Measurements from ENCODE around the gene MRGPRX2.

Gene MRGPRX2

DNA sequence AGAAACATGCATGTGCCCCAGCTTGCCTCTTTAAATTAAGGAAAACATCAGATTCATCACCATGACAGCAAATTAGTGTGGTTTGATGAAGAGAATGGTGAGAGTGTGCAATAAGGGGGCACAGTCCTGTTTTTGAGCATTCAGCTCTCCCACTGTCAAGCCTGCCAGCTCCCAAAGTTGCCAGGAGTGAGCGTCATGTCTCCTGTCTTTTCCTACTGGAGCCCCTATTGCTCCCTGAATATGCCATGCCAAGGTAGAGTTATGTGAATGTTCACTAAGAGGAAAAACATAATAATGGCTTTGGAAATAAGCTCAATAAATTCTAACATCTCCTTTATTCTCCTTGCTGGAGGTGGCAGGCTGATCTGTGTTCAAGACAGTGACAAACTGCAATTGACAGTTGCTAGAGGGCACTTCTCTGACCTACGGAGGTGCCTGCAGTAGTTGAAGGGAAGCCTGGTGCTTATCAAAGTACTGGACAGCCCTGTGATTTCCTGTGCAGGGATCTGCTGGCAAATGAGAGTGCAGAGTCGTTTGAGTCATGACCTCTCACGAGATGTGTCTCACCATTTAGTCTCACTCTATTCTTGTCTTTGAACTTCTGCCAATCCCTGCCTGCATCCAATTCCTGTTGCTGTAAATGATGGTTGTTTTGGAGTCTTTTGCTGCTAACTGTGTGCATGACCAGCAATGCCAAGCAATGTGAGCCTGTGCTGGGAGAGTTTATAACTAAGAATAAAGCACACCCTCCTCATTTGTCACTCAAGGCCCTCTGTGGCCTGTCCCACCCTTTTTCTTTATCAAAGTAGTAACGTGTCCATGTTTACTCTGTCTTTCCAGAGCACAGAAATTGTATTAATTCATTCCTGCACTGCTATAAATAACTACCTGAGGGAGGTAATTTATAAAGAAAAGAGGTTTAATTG is 34.8 kb downstream of the MRGPRX2 start:
- H3K27me3 ChIP-seq (ENCODE audit: control insufficient read depth, low read length) = 0 out of 2 replicates have a peak, but pooled peaks cover 3% of the 10 kb centered on the region
- H3K79me2 ChIP-seq (ENCODE audit: control insufficient read depth, low read length) = no peaks in the 10 kb centered on the region
- no peaks in the 10 kb centered on the region for H3K4me1 ChIP-seq (ENCODE audit: control insufficient read depth, low read length)

GRCh38 chr11:19020831-19021230 is 39.7 kb downstream of the MRGPRX2 start:
- no peaks in the 10 kb centered on the region for H3K4me1 ChIP-seq (ENCODE audit: control insufficient read depth, low read length)
- no peak overlapping the region for H3K4me3 ChIP-seq (ENCODE audit: low read length)
- H3K4me2 ChIP-seq (ENCODE audit: low read length) = no peak overlapping the region
- H3K36me3 ChIP-seq (ENCODE audit: control insufficient read depth, low read length) = no peaks in the 10 kb centered on the region
- no peaks in the 10 kb centered on the region for H3K79me2 ChIP-seq (ENCODE audit: control insufficient read depth, low read length)
- no peak overlapping the region for H3K27ac ChIP-seq (ENCODE audit: low read depth, low read length)
- TF ChIP-seq EZH2phosphoT487 (IDR thresholded peaks at IDR 0.05; ENCODE audit: borderline replicate concordance, low read length) (no peak), CTCF (IDR thresholded peaks at IDR 0.05; ENCODE audit: low read depth, low read length, poor library complexity, severe bottlenecking) (no peak)
- H3K9me3 ChIP-seq (ENCODE audit: control insufficient read depth, insufficient read depth, low read length) = no peaks in the 10 kb centered on the region
- H4K20me1 ChIP-seq (ENCODE audit: control insufficient read depth, insufficient read depth, low read depth, low read length) = no peaks in the 10 kb centered on the region
- H3K27me3 ChIP-seq (ENCODE audit: control insufficient read depth, low read length) = no peaks in the 10 kb centered on the region
- H3K9me2 ChIP-seq (replicated peaks; ENCODE audit: control insufficient read depth, low read length) = no peaks in the 10 kb centered on the region
- H3F3A ChIP-seq (ENCODE audit: control insufficient read depth, insufficient read depth) = no peaks in the 10 kb centered on the region

More for the DNA sequence above, 34.8 kb downstream of the MRGPRX2 start:
- H3K9me2 ChIP-seq (replicated peaks; ENCODE audit: control insufficient read depth, low read length) = no peaks in the 10 kb centered on the region
- no peaks in the 10 kb centered on the region; the same call in 1 of the 2 replicates for H3K9me3 ChIP-seq (ENCODE audit: control insufficient read depth, insufficient read depth, low read length)
- no peak overlapping the region for H3K4me3 ChIP-seq (ENCODE audit: low read length)
- H3K4me2 ChIP-seq (ENCODE audit: low read length) = no peak overlapping the region
- no peaks in the 10 kb centered on the region for H3F3A ChIP-seq (ENCODE audit: control insufficient read depth, insufficient read depth)
- TF ChIP-seq EZH2phosphoT487 (IDR thresholded peaks at IDR 0.05; ENCODE audit: borderline replicate concordance, low read length) = no peak
- no peak for TF ChIP-seq CTCF (IDR thresholded peaks at IDR 0.05; ENCODE audit: low read depth, low read length, poor library complexity, severe bottlenecking)
- no peak overlapping the region for H3K27ac ChIP-seq (ENCODE audit: low read depth, low read length)
- no peaks in the 10 kb centered on the region for H3K36me3 ChIP-seq (ENCODE audit: control insufficient read depth, low read length)
- H4K20me1 ChIP-seq (ENCODE audit: control insufficient read depth, insufficient read depth, low read depth, low read length) = no peaks in the 10 kb centered on the region

DNA sequence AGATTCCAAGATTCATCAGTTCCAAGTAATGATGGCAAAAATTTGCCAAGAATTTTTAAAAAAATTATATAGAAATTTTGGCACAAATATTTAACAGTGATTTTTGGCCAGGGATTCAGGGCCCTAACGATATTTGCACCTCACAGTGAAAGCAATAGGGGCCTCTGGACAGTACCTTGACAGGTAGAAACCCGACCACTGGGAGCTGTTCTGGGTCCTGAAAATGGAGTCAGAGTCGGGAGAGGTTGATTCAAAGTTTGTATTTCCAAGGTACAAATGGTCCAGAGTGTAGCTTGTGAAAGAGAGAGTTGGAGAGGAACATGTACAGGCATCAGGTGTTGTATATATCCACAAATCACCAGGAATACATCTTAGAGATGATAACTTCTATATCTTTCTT is 41.6 kb downstream of the MRGPRX2 start:
- H3K79me2 ChIP-seq (ENCODE audit: control insufficient read depth, low read length) = no peaks in the 10 kb centered on the region
- no peaks in the 10 kb centered on the region for H4K20me1 ChIP-seq (ENCODE audit: control insufficient read depth, insufficient read depth, low read depth, low read length)
- no peaks in the 10 kb centered on the region for H3K4me1 ChIP-seq (ENCODE audit: control insufficient read depth, low read length)
- no peak for TF ChIP-seq EZH2phosphoT487 (IDR thresholded peaks at IDR 0.05; ENCODE audit: borderline replicate concordance, low read length)
- TF ChIP-seq CTCF (IDR thresholded peaks at IDR 0.05; ENCODE audit: low read depth, low read length, poor library complexity, severe bottlenecking) = no peak
- no peaks in the 10 kb centered on the region for H3K9me3 ChIP-seq (ENCODE audit: control insufficient read depth, insufficient read depth, low read length)
- no peak overlapping the region for H3K4me3 ChIP-seq (ENCODE audit: low read length)
- no peaks in the 10 kb centered on the region for H3K27me3 ChIP-seq (ENCODE audit: control insufficient read depth, low read length)
- H3F3A ChIP-seq (ENCODE audit: control insufficient read depth, insufficient read depth) = no peaks in the 10 kb centered on the region
- no peaks in the 10 kb centered on the region for H3K36me3 ChIP-seq (ENCODE audit: control insufficient read depth, low read length)
- H3K9me2 ChIP-seq (replicated peaks; ENCODE audit: control insufficient read depth, low read length) = no peaks in the 10 kb centered on the region
- no peak overlapping the region for H3K4me2 ChIP-seq (ENCODE audit: low read length)
- no peak overlapping the region for H3K27ac ChIP-seq (ENCODE audit: low read depth, low read length)
